K562 (cell line): Measurements from ENCODE around the gene SLC3A2. TPM values are rescaled to one million over a fixed set of nuclear protein-coding genes. Genes with fewer than 3 reads are reported as not detected.
A peak's percentile ranks its signal among the peaks of the same experiment; 100 is the strongest.

Experiments used
- ARID1B ChIP-seq: fragments of 450-650 bp; IDR thresholded peaks from 2 replicates; pipeline ENCODE4 v1.6.1; 2016; ENCODE audit warnings: antibody characterized with exemption, mild to moderate bottlenecking, inconsistent platforms
- ARID3A ChIP-seq: IDR thresholded peaks from 2 replicates; pipeline ENCODE4 v1.6.1; 2012; ENCODE audit warnings: low read depth, low read length, improper control_type of control experiment, borderline replicate concordance
- BHLHE40 ChIP-seq: IDR thresholded peaks from 2 replicates; pipeline ENCODE4 v1.6.1; 2011; ENCODE audit warnings: low read length, improper control_type of control experiment
- BRD4 ChIP-seq: fragments of 200-600 bp; sonication (generic); IDR thresholded peaks from 2 replicates; pipeline ENCODE4 v1.6.1; 2017; ENCODE audit warnings: inconsistent platforms
- CBX2 ChIP-seq: fragments of 200-600 bp; sonication (generic); IDR thresholded peaks from one replicate; pipeline ENCODE4 v1.6.1; 2012; ENCODE audit warnings: mild to moderate bottlenecking, low read length, inconsistent platforms; ENCODE audit not compliant: insufficient read depth, poor library complexity, severe bottlenecking
- DACH1 ChIP-seq: fragments of 450-650 bp; IDR thresholded peaks from 2 replicates; pipeline ENCODE4 v1.6.1; 2018; ENCODE audit not compliant: partially characterized antibody
- DPF2 ChIP-seq: fragments of 450-650 bp; IDR thresholded peaks from 2 replicates; pipeline ENCODE4 v1.6.1; 2016
- FOXJ3 ChIP-seq: sonication (generic); formaldehyde crosslinking; IDR thresholded peaks from 2 replicates; pipeline ENCODE4 v1.4.0; 2020; ENCODE audit warnings: mild to moderate bottlenecking, missing genetic modification reagents
- FOXM1 ChIP-seq, 2 experiments: fragments of 450-650 bp in 1 of 2; sonication (generic) in 1 of 2; formaldehyde crosslinking in 1 of 2; IDR thresholded peaks; 2 replicates each; pipeline versions ENCODE4 v1.6.1 to v1.9.0; 2017 to 2022; ENCODE audit warnings: low read depth in 2 of 2, mild to moderate bottlenecking in 2 of 2, missing genetic modification reagents in 1 of 2, moderate library complexity in 1 of 2
- FOXP1 ChIP-seq: sonication (generic); formaldehyde crosslinking; IDR thresholded peaks from 2 replicates; pipeline ENCODE4 v1.8.0; 2022; ENCODE audit warnings: mild to moderate bottlenecking, missing genetic modification reagents
- GTF2E2 ChIP-seq: fragments of 200-800 bp; sonication (Bioruptor generic); IDR thresholded peaks from 2 replicates; pipeline ENCODE4 v1.6.1; 2016; ENCODE audit warnings: missing genetic modification characterization, missing compliant biosample characterization
- HLTF ChIP-seq: fragments of 450-650 bp; IDR thresholded peaks from 2 replicates; pipeline ENCODE4 v1.6.1; 2016
- KLF16 ChIP-seq: IDR thresholded peaks from 2 replicates; pipeline ENCODE4 v1.6.1; 2016; ENCODE audit warnings: antibody characterized with exemption
- LEF1 ChIP-seq: fragments of 450-650 bp; IDR thresholded peaks from 2 replicates; pipeline ENCODE4 v1.6.1; 2016; ENCODE audit warnings: mild to moderate bottlenecking
- MXI1 ChIP-seq: IDR thresholded peaks from 2 replicates; pipeline ENCODE4 v1.6.1; 2011; ENCODE audit warnings: low read depth, mild to moderate bottlenecking, improper control_type of control experiment, low read length
- POU5F1 ChIP-seq: fragments of 150-350 bp; IDR thresholded peaks from 2 replicates; pipeline ENCODE4 v1.6.1; 2014; ENCODE audit warnings: borderline replicate concordance, low read length, low read depth, mild to moderate bottlenecking; ENCODE audit not compliant: partially characterized antibody
- RBM25 ChIP-seq: fragments of 200-400 bp; formaldehyde crosslinking; IDR thresholded peaks from 2 replicates; pipeline ENCODE4 v1.6.1; 2018; ENCODE audit warnings: low read length, low read depth, moderate library complexity; ENCODE audit not compliant: severe bottlenecking
- ZNF696 ChIP-seq: fragments of 250-450 bp; sonication (Bioruptor Pico); conservative IDR thresholded peaks from 2 replicates; pipeline ENCODE4 v1.4.0; 2020; ENCODE audit warnings: mild to moderate bottlenecking, moderate library complexity
- ZNF830 ChIP-seq: fragments of 250-450 bp; sonication (Bioruptor Pico); IDR thresholded peaks from 2 replicates; pipeline ENCODE4 v1.5.0; 2021; ENCODE audit warnings: mild to moderate bottlenecking
- polyA plus RNA-seq, 8 experiments: library from polyadenylated mRNA; depleted of rRNA in 4 of 8; stranded (reverse) in 5 of 8; unstranded in 3 of 8; fragments of >200 nt; fragmentation: Nextera tagmentation in 2 of 8; fragmentation: Illumina TruSeq in 1 of 8; extraction: Ambion mirVana in 2 of 8; extraction: Trizol in 1 of 8; gene quantifications; 2 replicates each; pipeline versions ENCODE4 v1.2.1 to v1.2.3, GENCODE V29; 2011 to 2014; ENCODE audit warnings: inconsistent platforms in 1 of 8, missing spikeins in 1 of 8
- total RNA-seq, 7 experiments: library from RNA; depleted of rRNA in 6 of 7; stranded (reverse); fragments of >200 nt in 6 of 7; fragmentation: Illumina TruSeq in 2 of 7; extraction: Trizol in 2 of 7; gene quantifications; 2 replicates each; pipeline versions ENCODE4 v1.2.1 to v1.2.3, GENCODE V29; 2011 to 2021; ENCODE audit warnings: low replicate concordance in 1 of 7
- TF ChIP-seq, protein P1 (sequence below): fragments of 450-650 bp; IDR thresholded peaks from 2 replicates; pipeline ENCODE4 v1.7.1; 2018; ENCODE audit warnings: mild to moderate bottlenecking, low read depth; ENCODE audit not compliant: partially characterized antibody
- TF ChIP-seq, protein P2 (sequence below), 2 experiments: fragments of 250-450 bp in 1 of 2; fragments of 450-650 bp in 1 of 2; sonication (Bioruptor Pico) in 1 of 2; IDR thresholded peaks; 2 replicates each; pipeline versions ENCODE4 v1.6.1 to v1.8.0; 2016 to 2021; ENCODE audit warnings: mild to moderate bottlenecking in 2 of 2, moderate library complexity in 2 of 2, missing compliant biosample characterization in 1 of 2, missing genetic modification characterization in 1 of 2
- TF ChIP-seq, protein P3 (sequence below): fragments of 200-800 bp; sonication (Bioruptor generic); IDR thresholded peaks from 2 replicates; pipeline ENCODE4 v1.6.1; 2017; ENCODE audit warnings: missing genetic modification characterization, missing compliant biosample characterization

SLC3A2 gene
- total and polyA plus RNA-seq, 9 of the 15 experiments (the other 6 are each of a cell fraction or from before 2014, with no cell fraction given), result 20.0 to 296 (median 214) TPM

DNA sequence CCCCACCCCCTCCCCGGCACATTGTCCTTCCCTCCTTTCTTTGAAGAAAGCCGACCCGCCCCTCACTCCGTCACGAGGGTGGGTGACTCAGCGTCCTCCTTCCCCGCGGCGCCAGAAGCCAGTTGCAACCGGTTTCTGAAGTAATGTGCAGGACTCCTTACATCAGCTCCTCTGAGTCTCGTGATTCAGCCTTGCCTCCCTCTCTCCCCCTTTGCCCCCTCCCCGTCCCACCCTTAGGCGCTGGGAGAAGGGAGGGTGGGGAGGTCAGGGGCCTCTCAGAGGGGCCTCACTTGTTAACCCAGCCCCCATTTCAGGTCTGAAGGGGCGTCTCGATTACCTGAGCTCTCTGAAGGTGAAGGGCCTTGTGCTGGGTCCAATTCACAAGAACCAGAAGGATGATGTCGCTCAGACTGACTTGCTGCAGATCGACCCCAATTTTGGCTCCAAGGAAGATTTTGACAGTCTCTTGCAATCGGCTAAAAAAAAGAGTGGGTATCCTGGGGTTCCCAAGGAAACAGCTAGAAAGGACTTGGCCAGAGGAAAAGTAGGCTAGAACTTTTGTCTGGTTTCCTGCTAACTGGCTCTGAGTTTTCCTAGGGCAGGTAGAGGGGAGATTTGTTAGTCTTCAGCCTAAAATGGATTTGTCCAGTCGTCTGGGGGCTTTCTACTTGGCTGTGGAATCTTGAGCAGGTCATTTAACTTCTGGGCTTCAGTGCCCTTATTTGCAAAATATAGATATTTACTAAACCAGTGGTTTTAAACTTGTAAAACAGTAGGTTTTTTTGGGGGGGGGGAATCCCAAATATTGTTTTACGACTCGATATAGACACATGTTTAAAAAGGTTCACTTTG, 1.1 kb downstream of the SLC3A2 start (continued):
- TF ChIP-seq, protein P1, sequence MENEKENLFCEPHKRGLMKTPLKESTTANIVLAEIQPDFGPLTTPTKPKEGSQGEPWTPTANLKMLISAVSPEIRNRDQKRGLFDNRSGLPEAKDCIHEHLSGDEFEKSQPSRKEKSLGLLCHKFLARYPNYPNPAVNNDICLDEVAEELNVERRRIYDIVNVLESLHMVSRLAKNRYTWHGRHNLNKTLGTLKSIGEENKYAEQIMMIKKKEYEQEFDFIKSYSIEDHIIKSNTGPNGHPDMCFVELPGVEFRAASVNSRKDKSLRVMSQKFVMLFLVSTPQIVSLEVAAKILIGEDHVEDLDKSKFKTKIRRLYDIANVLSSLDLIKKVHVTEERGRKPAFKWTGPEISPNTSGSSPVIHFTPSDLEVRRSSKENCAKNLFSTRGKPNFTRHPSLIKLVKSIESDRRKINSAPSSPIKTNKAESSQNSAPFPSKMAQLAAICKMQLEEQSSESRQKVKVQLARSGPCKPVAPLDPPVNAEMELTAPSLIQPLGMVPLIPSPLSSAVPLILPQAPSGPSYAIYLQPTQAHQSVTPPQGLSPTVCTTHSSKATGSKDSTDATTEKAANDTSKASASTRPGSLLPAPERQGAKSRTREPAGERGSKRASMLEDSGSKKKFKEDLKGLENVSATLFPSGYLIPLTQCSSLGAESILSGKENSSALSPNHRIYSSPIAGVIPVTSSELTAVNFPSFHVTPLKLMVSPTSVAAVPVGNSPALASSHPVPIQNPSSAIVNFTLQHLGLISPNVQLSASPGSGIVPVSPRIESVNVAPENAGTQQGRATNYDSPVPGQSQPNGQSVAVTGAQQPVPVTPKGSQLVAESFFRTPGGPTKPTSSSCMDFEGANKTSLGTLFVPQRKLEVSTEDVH, result no peak
- TF ChIP-seq DACH1 (no peak), FOXP1 (CRISPR knock-in tag) (no peak), HLTF (no peak), ARID3A (no peak), MXI1 (peak; percentile 4; the same call in 1 of the 2 replicates), RBM25 (no peak), CBX2 (no peak), DPF2 (peak; percentile 43; the same call in 1 of the 2 replicates), BRD4 (peak; percentile 85), FOXJ3 (CRISPR knock-in tag) (no peak), BHLHE40 (peak; percentile 98), ZNF696 (no peak), POU5F1 (no peak), LEF1 (peak; percentile 90), FOXM1 (IDR thresholded peaks at IDR 0.05; ENCODE audit: low read depth) (no peak), FOXM1 (CRISPR knock-in tag; IDR thresholded peaks at IDR 0.05; ENCODE audit: low read depth) (no peak; the same call in 1 of the 2 replicates), ARID1B (peak; percentile 35; the same call in 1 of the 2 replicates), KLF16 (peak; percentile 96), GTF2E2 (tag) (peak; percentile 53), ZNF830 (CRISPR knock-in tag) (no peak)
- TF ChIP-seq, protein P2, sequence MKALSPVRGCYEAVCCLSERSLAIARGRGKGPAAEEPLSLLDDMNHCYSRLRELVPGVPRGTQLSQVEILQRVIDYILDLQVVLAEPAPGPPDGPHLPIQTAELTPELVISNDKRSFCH (CRISPR knock-in tag; IDR thresholded peaks at IDR 0.05), result no peak
- TF ChIP-seq, protein P2 (tag; IDR thresholded peaks at IDR 0.05), result no peak
- TF ChIP-seq, protein P3, sequence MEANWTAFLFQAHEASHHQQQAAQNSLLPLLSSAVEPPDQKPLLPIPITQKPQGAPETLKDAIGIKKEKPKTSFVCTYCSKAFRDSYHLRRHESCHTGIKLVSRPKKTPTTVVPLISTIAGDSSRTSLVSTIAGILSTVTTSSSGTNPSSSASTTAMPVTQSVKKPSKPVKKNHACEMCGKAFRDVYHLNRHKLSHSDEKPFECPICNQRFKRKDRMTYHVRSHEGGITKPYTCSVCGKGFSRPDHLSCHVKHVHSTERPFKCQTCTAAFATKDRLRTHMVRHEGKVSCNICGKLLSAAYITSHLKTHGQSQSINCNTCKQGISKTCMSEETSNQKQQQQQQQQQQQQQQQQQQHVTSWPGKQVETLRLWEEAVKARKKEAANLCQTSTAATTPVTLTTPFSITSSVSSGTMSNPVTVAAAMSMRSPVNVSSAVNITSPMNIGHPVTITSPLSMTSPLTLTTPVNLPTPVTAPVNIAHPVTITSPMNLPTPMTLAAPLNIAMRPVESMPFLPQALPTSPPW (CRISPR knock-in tag), result peak; percentile 97
